AG10803 (cell line): ENCODE data around the gene CORO2A.
"Not testable (repeated sequence)": the region's sequence is repeated elsewhere in the genome, so short reads cannot be mapped to it uniquely, and the experiment has no call there.

Experiments used
- DNase-seq: peaks from one replicate; pipeline ENCODE4 v3.0.0; 2010; ENCODE audit warnings: low read depth
- H3K4me3 ChIP-seq: 2 replicates; pipeline ENCODE4 v1.5.1; 2011; ENCODE audit warnings: mild to moderate bottlenecking, low read length, control low read depth
- CTCF ChIP-seq: conservative IDR thresholded peaks from 2 replicates; pipeline ENCODE4 v1.5.1; 2011; ENCODE audit warnings: mild to moderate bottlenecking, low read length, control low read depth, inconsistent platforms

CORO2A gene

GRCh38 chr9:98178874-98179850 lies 13.3 kb downstream of the CORO2A start:
- DNase-seq: no peak
- no peak overlapping the region for H3K4me3 ChIP-seq
- TF ChIP-seq CTCF: no peak

DNA sequence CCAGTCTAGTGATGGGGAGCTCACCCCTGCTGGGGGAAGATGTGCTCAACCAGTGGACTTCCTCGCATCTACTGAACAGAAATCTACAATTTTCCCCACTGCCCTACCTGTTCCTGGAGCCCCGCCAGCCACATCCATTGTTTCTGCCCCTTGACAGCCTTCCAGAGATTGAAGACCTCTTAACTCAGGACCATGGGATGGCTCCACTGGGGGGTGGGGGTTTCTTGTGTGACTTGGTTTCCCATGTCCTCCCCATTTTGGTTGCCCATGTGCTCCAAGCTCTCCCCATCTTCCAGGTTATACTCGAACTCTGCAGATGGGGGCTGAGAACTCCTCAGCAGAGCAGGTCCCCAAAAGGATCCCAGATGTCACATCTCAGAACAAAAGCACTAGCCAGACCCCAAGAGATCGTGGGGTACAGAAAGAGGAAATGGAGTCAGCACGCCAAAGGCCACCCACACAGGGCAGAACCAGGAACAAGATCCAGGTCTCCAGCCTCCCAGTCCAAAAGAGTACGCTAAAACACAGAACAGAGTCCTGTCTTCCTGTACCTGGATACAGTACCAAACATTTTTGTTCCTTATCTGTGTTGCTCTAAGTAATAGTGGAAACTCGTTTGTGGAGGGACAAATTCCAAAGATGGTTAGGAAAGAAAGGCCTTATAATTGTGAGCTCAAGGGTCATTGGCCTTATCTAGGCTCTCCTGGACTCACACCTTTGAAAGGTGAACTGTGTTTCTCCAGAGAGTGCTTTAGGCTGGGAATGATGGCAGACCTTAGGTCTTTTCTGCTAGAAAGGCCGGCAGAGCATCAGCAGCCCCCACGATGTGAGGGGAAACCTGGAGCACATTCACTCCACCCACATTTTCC lies 15.8 kb downstream of the CORO2A start:
- no peak for DNase-seq
- TF ChIP-seq CTCF: no peak
- no peak overlapping the region for H3K4me3 ChIP-seq

GRCh38 chr9:98175762-98176161 lies 16.7 kb downstream of the CORO2A start:
- no peak overlapping the region for H3K4me3 ChIP-seq
- TF ChIP-seq CTCF: no peak
- DNase-seq: no peak

- no peak for DNase-seq
- no peak for TF ChIP-seq CTCF
- H3K4me3 ChIP-seq: no peak overlapping the region
Measured at GRCh38 chr9:98175028-98175569, 17.3 kb downstream of the CORO2A start.

DNA sequence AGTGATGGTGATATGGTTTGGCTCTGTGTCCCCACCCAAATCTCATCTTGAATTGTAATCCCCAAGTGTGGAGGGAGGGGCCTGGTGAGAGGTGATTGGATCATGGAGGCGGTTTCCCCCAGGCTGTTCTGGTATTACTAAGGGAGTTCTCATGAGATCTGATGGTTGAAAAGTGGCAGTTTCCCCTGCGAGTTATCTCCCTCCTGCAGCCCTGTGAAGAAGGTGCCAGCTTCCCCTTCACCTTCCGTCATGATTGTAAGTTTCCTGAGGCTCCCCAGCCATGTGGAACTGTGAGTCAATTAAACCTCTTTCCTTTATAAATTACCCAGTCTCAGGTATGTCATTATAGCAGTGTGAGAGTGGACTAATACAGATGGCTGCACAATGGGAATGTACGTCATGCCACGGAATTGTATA lies 17.9 kb downstream of the CORO2A start:
- not testable (repeated sequence) for DNase-seq, H3K4me3 ChIP-seq

DNA sequence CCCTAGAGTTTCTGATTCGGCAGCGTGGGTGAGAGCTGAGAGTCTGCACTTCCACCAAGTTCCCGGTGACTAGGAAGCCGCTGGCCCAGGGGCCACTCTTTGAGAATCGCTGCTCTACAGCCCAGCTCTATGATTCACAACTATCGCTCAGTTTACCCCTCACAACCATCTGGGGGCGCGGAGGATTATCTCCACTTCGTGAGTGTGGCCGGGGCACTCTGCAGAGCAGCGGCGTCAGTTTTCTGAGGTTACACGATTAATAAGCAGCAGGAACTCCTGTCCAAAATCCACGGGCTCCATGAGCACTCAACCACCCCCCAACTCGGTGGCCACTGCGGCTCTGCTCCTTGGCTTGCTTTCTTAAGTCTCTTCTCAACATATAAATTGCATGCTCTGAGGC lies 19.3 kb downstream of the CORO2A start:
- no peak for TF ChIP-seq CTCF
- no peak for DNase-seq
- no peak overlapping the region for H3K4me3 ChIP-seq

- no peak overlapping the region for H3K4me3 ChIP-seq
- TF ChIP-seq CTCF: no peak
- no peak for DNase-seq
Measured at GRCh38 chr9:98172604-98173003, 19.8 kb downstream of the CORO2A start.
